ENCODE results near the gene ARHGAP26.
A peak's percentile ranks its signal among the peaks of the same experiment; 100 is the strongest.

ARHGAP26 gene

DNA sequence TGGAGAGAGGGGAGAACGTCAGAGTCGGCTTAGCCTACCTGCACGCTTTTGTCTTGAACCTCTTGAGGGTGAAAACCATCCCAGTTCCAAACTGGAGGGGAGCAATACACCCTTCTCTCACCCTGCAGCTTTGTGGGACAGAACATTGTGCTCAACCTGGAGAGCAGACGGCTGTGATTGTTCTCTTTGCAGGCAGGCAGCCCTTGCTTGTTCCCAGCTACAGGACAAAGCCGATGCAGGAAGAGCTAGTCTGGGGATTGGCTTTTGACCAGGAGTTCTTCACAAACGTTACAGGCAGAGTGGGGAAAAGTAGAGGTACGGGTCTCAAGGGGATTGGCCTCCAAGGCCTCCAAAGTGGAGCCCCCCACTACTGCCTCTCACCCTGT is 33.9 kb upstream of the ARHGAP26 start:
- H3K4me3 ChIP-seq (ENCODE audit: low read length) = no peak overlapping the region
- H3K4me1 ChIP-seq (ENCODE audit: control insufficient read depth, insufficient read depth, low read length) = no peaks in the 10 kb centered on the region
- no peak overlapping the region for H3K9ac ChIP-seq (ENCODE audit: low read depth, low read length)
- H3K27me3 ChIP-seq (ENCODE audit: control insufficient read depth, insufficient read depth, low read length) = no peaks in the 10 kb centered on the region
- H3K4me2 ChIP-seq (ENCODE audit: low read length) = no peak overlapping the region
- no peaks in the 10 kb centered on the region for H3K36me3 ChIP-seq (ENCODE audit: insufficient read depth, low read length)
- no peaks in the 10 kb centered on the region for H3K9me3 ChIP-seq (replicated peaks; ENCODE audit: low read length)

- H3K4me3 ChIP-seq (ENCODE audit: low read length) = no peak overlapping the region
- no peaks in the 10 kb centered on the region for H3K4me1 ChIP-seq (ENCODE audit: control insufficient read depth, insufficient read depth, low read length)
- no peaks in the 10 kb centered on the region for H3K36me3 ChIP-seq (ENCODE audit: insufficient read depth, low read length)
- no peak overlapping the region for H3K4me2 ChIP-seq (ENCODE audit: low read length)
- no peak overlapping the region for H3K9ac ChIP-seq (ENCODE audit: low read depth, low read length)
- no peaks in the 10 kb centered on the region for H3K9me3 ChIP-seq (replicated peaks; ENCODE audit: low read length)
- no peaks in the 10 kb centered on the region for H3K27me3 ChIP-seq (ENCODE audit: control insufficient read depth, insufficient read depth, low read length)
Measured at GRCh38 chr5:142737179-142737578, 33.0 kb upstream of the ARHGAP26 start.

DNA sequence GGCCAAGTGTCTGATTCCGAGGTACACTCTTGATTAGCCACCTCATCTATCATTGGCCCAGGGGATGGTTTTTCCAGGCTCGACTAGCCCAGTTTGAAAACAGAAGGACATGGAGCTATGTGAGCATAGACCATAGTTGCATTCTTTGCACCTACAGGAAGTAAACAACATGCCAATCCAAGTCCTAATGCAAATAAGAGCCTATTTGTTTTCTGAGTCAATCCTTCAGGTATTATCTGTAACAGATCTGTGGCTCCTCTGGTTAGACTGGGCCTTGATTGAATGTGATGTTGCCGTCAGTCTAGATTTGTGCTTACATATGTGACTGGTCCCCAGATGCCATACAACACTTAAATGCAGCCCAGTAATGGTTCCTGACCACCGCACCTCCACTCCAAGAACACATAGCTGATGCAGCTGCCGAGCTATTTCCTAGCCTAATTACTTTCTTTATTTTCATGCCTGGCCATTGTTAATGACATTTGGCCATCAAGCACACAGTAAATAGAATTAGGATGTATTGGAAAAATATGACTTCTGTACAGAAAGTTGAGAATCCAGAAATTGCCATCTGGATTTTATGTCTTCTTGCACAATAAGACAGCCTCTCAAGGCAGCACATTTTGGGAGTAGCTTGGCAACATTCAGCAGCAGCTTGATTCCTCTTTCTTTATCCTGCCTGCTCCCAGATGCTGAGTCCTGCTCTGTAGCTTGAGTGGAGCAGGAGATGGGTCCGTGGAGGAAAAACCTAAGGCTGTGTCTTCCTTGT is 29.5 kb upstream of the ARHGAP26 start:
- Histone ChIP-seq H3K4me3 (ENCODE audit: low read length) (no peak overlapping the region), H3K36me3 (ENCODE audit: insufficient read depth, low read length) (no peaks in the 10 kb centered on the region), H3K9ac (ENCODE audit: low read depth, low read length) (no peak overlapping the region), H3K4me2 (ENCODE audit: low read length) (no peak overlapping the region), H3K9me3 (replicated peaks; ENCODE audit: low read length) (no peaks in the 10 kb centered on the region), H3K27me3 (ENCODE audit: control insufficient read depth, insufficient read depth, low read length) (no peaks in the 10 kb centered on the region), H3K4me1 (ENCODE audit: control insufficient read depth, insufficient read depth, low read length) (peaks cover 11% of the 10 kb centered on the region)

DNA sequence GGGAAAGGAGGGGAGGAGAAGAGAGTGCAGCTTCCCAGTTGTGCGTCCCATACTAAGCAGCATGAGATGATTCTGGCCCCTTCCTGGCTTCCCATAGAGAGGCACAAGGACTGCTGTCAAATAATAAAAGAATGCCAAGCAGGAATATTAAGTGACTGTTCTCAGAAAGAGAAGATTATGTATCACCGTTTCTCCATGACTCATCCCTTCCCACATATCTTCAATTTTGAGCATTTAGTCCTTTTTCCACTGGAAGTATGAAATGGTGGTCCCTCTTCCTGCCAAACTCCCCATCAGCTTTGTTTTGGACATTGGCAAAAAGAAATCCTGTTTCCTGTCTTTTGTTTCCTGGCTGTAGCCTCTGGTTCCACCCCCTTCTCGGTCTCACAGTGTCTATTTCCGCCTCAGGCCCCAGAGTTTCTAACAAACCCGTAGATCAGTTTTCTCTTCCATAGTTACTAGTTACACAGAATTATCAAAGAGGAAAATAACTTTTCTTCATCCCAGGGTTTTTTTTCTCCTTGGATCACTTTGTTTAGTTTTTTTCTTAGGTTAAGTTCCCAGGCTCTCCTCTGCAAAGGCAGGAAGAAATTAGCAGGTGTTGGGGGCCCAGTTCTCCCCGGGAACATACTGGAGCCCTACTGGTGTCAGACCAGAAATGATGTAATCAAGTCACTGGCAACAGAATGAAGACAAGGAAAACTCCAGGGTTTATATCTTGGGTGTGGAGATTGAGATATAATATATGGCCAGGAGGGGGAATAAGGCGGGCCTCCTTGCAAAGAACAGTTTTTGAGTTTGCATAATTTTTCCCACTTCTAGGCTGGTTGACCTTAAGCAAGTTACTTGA is 26.4 kb upstream of the ARHGAP26 start:
- H3K4me3 ChIP-seq (ENCODE audit: low read length) = no peak overlapping the region
- H3K9me3 ChIP-seq (replicated peaks; ENCODE audit: low read length) = no peaks in the 10 kb centered on the region
- peak overlapping the region; percentile 59 for H3K4me2 ChIP-seq (ENCODE audit: low read length)

DNA sequence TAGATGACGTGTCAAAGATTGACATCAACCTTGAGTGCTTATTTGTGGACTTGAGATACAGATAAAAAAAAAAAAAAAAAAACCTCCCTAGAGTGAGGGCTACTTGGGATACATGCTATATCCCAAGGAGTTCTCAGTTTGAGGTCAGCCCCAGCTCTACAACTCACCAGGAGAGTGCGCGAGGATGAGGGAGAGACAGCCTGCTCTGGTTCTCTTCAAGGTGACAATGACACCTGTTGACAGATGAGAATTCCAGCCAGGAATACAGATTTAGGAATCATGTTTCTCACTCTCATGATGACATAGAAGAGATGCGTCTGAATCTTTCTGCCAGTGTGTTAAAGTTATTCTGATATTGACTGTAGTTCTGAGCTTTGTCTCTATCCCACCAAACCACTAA is 24.9 kb upstream of the ARHGAP26 start:
- peaks cover 23% of the 10 kb centered on the region for H3K4me1 ChIP-seq (ENCODE audit: control insufficient read depth, insufficient read depth, low read length)

More for the DNA sequence above, 26.4 kb upstream of the ARHGAP26 start:
- Histone ChIP-seq H3K36me3 (ENCODE audit: insufficient read depth, low read length) (no peaks in the 10 kb centered on the region), H3K4me1 (ENCODE audit: control insufficient read depth, insufficient read depth, low read length) (peaks cover 14% of the 10 kb centered on the region), H3K9ac (ENCODE audit: low read depth, low read length) (peak overlapping the region; percentile 27), H3K27me3 (ENCODE audit: control insufficient read depth, insufficient read depth, low read length) (no peaks in the 10 kb centered on the region)

GRCh38 chr5:142746532-142747433 is 23.4 kb upstream of the ARHGAP26 start:
- Histone ChIP-seq H3K4me3 (ENCODE audit: low read length) (no peak overlapping the region), H3K9me3 (replicated peaks; ENCODE audit: low read length) (no peaks in the 10 kb centered on the region), H3K36me3 (ENCODE audit: insufficient read depth, low read length) (no peaks in the 10 kb centered on the region), H3K4me1 (ENCODE audit: control insufficient read depth, insufficient read depth, low read length) (peaks cover 23% of the 10 kb centered on the region), H3K9ac (ENCODE audit: low read depth, low read length) (no peak overlapping the region), H3K4me2 (ENCODE audit: low read length) (no peak overlapping the region), H3K27me3 (ENCODE audit: control insufficient read depth, insufficient read depth, low read length) (no peaks in the 10 kb centered on the region)

More for the DNA sequence above, 24.9 kb upstream of the ARHGAP26 start:
- H3K9me3 ChIP-seq (replicated peaks; ENCODE audit: low read length) = no peaks in the 10 kb centered on the region
- no peak overlapping the region for H3K4me3 ChIP-seq (ENCODE audit: low read length)
- H3K27me3 ChIP-seq (ENCODE audit: control insufficient read depth, insufficient read depth, low read length) = no peaks in the 10 kb centered on the region
- no peak overlapping the region for H3K4me2 ChIP-seq (ENCODE audit: low read length)
- no peaks in the 10 kb centered on the region for H3K36me3 ChIP-seq (ENCODE audit: insufficient read depth, low read length)
- H3K9ac ChIP-seq (ENCODE audit: low read depth, low read length) = no peak overlapping the region

DNA sequence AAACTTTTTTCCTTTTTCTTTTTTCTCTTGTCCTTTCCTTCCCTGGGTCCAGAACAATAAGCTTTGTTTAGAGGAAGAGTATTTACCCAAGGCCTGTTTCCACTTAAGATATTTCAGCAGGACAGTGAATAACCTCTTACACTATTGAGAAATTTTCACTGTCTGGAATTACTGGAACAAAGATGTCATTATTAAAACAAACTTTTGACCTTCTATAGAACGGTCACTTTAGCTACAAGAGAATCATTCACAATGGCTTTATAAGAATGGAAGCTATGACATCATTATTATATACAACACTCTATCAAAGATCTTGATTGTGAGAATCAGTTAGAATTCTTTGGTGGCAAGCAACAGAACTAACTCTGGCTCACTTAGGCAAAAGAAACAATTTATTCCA is 22.0 kb upstream of the ARHGAP26 start:
- no peak overlapping the region for H3K4me2 ChIP-seq (ENCODE audit: low read length)
- H3K4me1 ChIP-seq (ENCODE audit: control insufficient read depth, insufficient read depth, low read length) = peaks cover 28% of the 10 kb centered on the region
- H3K9me3 ChIP-seq (replicated peaks; ENCODE audit: low read length) = no peaks in the 10 kb centered on the region
- H3K9ac ChIP-seq (ENCODE audit: low read depth, low read length) = no peak overlapping the region
- H3K36me3 ChIP-seq (ENCODE audit: insufficient read depth, low read length) = no peaks in the 10 kb centered on the region
- H3K27me3 ChIP-seq (ENCODE audit: control insufficient read depth, insufficient read depth, low read length) = no peaks in the 10 kb centered on the region
- H3K4me3 ChIP-seq (ENCODE audit: low read length) = no peak overlapping the region

- Histone ChIP-seq H3K9me3 (replicated peaks; ENCODE audit: low read length) (no peaks in the 10 kb centered on the region), H3K36me3 (ENCODE audit: insufficient read depth, low read length) (no peaks in the 10 kb centered on the region), H3K4me2 (ENCODE audit: low read length) (no peak overlapping the region), H3K27me3 (ENCODE audit: control insufficient read depth, insufficient read depth, low read length) (no peaks in the 10 kb centered on the region), H3K4me1 (ENCODE audit: control insufficient read depth, insufficient read depth, low read length) (peaks cover 27% of the 10 kb centered on the region), H3K9ac (ENCODE audit: low read depth, low read length) (no peak overlapping the region), H3K4me3 (ENCODE audit: low read length) (no peak overlapping the region)
Measured at GRCh38 chr5:142748568-142749249, 21.5 kb upstream of the ARHGAP26 start.

- Histone ChIP-seq H3K36me3 (ENCODE audit: insufficient read depth, low read length) (no peaks in the 10 kb centered on the region), H3K4me2 (ENCODE audit: low read length) (no peak overlapping the region), H3K9me3 (replicated peaks; ENCODE audit: low read length) (no peaks in the 10 kb centered on the region), H3K4me1 (ENCODE audit: control insufficient read depth, insufficient read depth, low read length) (peaks cover 22% of the 10 kb centered on the region), H3K9ac (ENCODE audit: low read depth, low read length) (no peak overlapping the region), H3K27me3 (ENCODE audit: control insufficient read depth, insufficient read depth, low read length) (no peaks in the 10 kb centered on the region), H3K4me3 (ENCODE audit: low read length) (no peak overlapping the region)
Measured at GRCh38 chr5:142749321-142749720, 20.9 kb upstream of the ARHGAP26 start.

GRCh38 chr5:142753116-142753631 is 17.0 kb upstream of the ARHGAP26 start:
- Histone ChIP-seq H3K9ac (ENCODE audit: low read depth, low read length) (no peak overlapping the region), H3K36me3 (ENCODE audit: insufficient read depth, low read length) (no peaks in the 10 kb centered on the region), H3K4me1 (ENCODE audit: control insufficient read depth, insufficient read depth, low read length) (peaks cover 22% of the 10 kb centered on the region)

More at GRCh38 chr5:142753116-142753631, 17.0 kb upstream of the ARHGAP26 start:
- Histone ChIP-seq H3K4me3 (ENCODE audit: low read length) (no peak overlapping the region), H3K27me3 (ENCODE audit: control insufficient read depth, insufficient read depth, low read length) (no peaks in the 10 kb centered on the region), H3K9me3 (replicated peaks; ENCODE audit: low read length) (no peaks in the 10 kb centered on the region), H3K4me2 (ENCODE audit: low read length) (no peak overlapping the region)
